IPS-11a (cell line): ENCODE results near the gene SPAG6.
"Not testable (repeated sequence)": the region's sequence is repeated elsewhere in the genome, so short reads cannot be mapped to it uniquely, and the experiment has no call there.

Experiments used
- H3K4me3 ChIP-seq: one replicate; pipeline ENCODE4 v1.5.1; 2013; ENCODE audit warnings: low read depth, low read length, control low read depth

The SPAG6 gene

GRCh38 chr10:22340329-22341189, 4.7 kb upstream of the SPAG6 start:
- peak overlapping the region; percentile 49 for H3K4me3 ChIP-seq

- H3K4me3 ChIP-seq: peak overlapping the region; percentile 42
These were observed 3.9 kb upstream of the SPAG6 start for GRCh38 chr10:22341190-22341925.

GRCh38 chr10:22341926-22342196, 3.4 kb upstream of the SPAG6 start:
- no peak overlapping the region for H3K4me3 ChIP-seq

GRCh38 chr10:22342421-22342820, 2.9 kb upstream of the SPAG6 start:
- H3K4me3 ChIP-seq: no peak overlapping the region

- no peak overlapping the region for H3K4me3 ChIP-seq
These were observed 1.6 kb upstream of the SPAG6 start for GRCh38 chr10:22343731-22344130.

- H3K4me3 ChIP-seq: no peak overlapping the region
These were observed 1.0 kb upstream of the SPAG6 start for GRCh38 chr10:22344249-22344648.

GRCh38 chr10:22344781-22345300, 455 bp upstream of the SPAG6 start:
- peak overlapping the region; percentile 40 for H3K4me3 ChIP-seq

GRCh38 chr10:22346096-22346661, 883 bp downstream of the SPAG6 start:
- peak overlapping the region; percentile 40 for H3K4me3 ChIP-seq

GRCh38 chr10:22349755-22350154, 4.5 kb downstream of the SPAG6 start:
- H3K4me3 ChIP-seq: no peak overlapping the region

GRCh38 chr10:22351131-22351703, 5.9 kb downstream of the SPAG6 start:
- no peak overlapping the region for H3K4me3 ChIP-seq

GRCh38 chr10:22356324-22356873, 11.1 kb downstream of the SPAG6 start:
- H3K4me3 ChIP-seq: no peak overlapping the region

GRCh38 chr10:22357770-22358169, 12.5 kb downstream of the SPAG6 start:
- not testable (repeated sequence) for H3K4me3 ChIP-seq

- no peak overlapping the region for H3K4me3 ChIP-seq
These were observed 18.0 kb downstream of the SPAG6 start for GRCh38 chr10:22363305-22363704.

GRCh38 chr10:22364407-22365140, 19.3 kb downstream of the SPAG6 start:
- no peak overlapping the region for H3K4me3 ChIP-seq

GRCh38 chr10:22365233-22365632, 19.9 kb downstream of the SPAG6 start:
- no peak overlapping the region for H3K4me3 ChIP-seq

- no peak overlapping the region for H3K4me3 ChIP-seq
These were observed 20.5 kb downstream of the SPAG6 start for GRCh38 chr10:22365644-22366434.

GRCh38 chr10:22366435-22366703, 21.1 kb downstream of the SPAG6 start:
- no peak overlapping the region for H3K4me3 ChIP-seq

- H3K4me3 ChIP-seq: no peak overlapping the region
These were observed 21.5 kb downstream of the SPAG6 start for GRCh38 chr10:22366771-22367170.

- H3K4me3 ChIP-seq: no peak overlapping the region
These were observed 22.2 kb downstream of the SPAG6 start for GRCh38 chr10:22367471-22367870.

GRCh38 chr10:22368402-22368801, 23.1 kb downstream of the SPAG6 start:
- H3K4me3 ChIP-seq: no peak overlapping the region
